K562 (cell line): ENCODE data around the gene IGSF21. TPM values are rescaled to one million over a fixed set of nuclear protein-coding genes. Genes with fewer than 3 reads are reported as not detected.

Source experiments
- ATAC-seq: fragments of 200-7000 bp; cut with Tn5 transposase; 3 replicates; pipeline ENCODE4 v1.9.1; 2020; ENCODE audit warnings: moderate library complexity
- BruUV-seq: library from RNA; stranded (reverse); fragments of 400-500 nt; replicated peaks from 2 replicates; lab custom pipeline; 2021; lab: Mats Ljungman, UMichigan
- CTCF ChIA-PET: fragments of 300-600 bp; formaldehyde crosslinking; extraction: SDS; loops from one replicate; lab custom pipeline; 2021; ENCODE audit warnings: low intra/inter-chr PET ratio; lab: Yijun Ruan, JAX
- POLR2A ChIA-PET: fragments of 300-600, 350-650 bp; sonication (Branson Sonifier 250); formaldehyde crosslinking; extraction: SDS; loops from one replicate; lab custom pipeline; 2021; ENCODE audit warnings: antibody characterized with exemption, inconsistent platforms; lab: Yijun Ruan, JAX
- DNase-seq, 4 experiments: peaks; one replicate each; pipeline versions ENCODE4 v3.0.0 to v3.0.0-alpha.2; 2011 to 2018; ENCODE audit warnings: low spot score in 3 of 4, mixed read lengths in 3 of 4; ENCODE audit errors: extremely low read depth in 1 of 4
- FAIRE-seq: peaks from 2 replicates; lab custom pipeline; 2011; peaks lifted over from hg19 to GRCh38; lab: Jason Lieb, UNC
- H2AFZ ChIP-seq: 2 replicates; pipeline ENCODE4 v1.6.0; 2011; ENCODE audit warnings: low read depth, low read length, control low read depth, inconsistent platforms
- H3K27ac ChIP-seq: fragments of 200-600 bp; 3 replicates; pipeline ENCODE4 v1.8.0; 2011; ENCODE audit warnings: low read depth, mild to moderate bottlenecking, control low read depth, inconsistent platforms, low read length, moderate library complexity, mixed read lengths; ENCODE audit errors: extremely low read depth
- H3K27me3 ChIP-seq, 2 experiments: fragments of 300-600 bp in 1 of 2; 2 replicates in 1 of 2; 3 replicates in 1 of 2; pipeline versions ENCODE4 v1.6.0 to v1.8.0; 2011; ENCODE audit warnings: inconsistent platforms in 2 of 2, low read length in 2 of 2, mild to moderate bottlenecking in 1 of 2, mixed read lengths in 1 of 2, moderate library complexity in 1 of 2; ENCODE audit not compliant: control insufficient read depth in 2 of 2, insufficient read depth in 2 of 2
- H3K36me3 ChIP-seq: fragments of 300-600 bp; 3 replicates; pipeline ENCODE4 v1.8.0; 2011; ENCODE audit warnings: mild to moderate bottlenecking, low read length, inconsistent platforms; ENCODE audit not compliant: control insufficient read depth, insufficient read depth
- H3K4me1 ChIP-seq, 2 experiments: fragments of 200-600 bp in 1 of 2; replicated peaks in 1 of 2; 2 replicates in 1 of 2; 3 replicates in 1 of 2; pipeline versions ENCODE4 v1.5.1 to v1.8.0; 2011; ENCODE audit warnings: inconsistent platforms in 2 of 2, low read length in 2 of 2, mild to moderate bottlenecking in 1 of 2, mixed read lengths in 1 of 2, moderate library complexity in 1 of 2; ENCODE audit not compliant: control insufficient read depth in 2 of 2, insufficient read depth in 2 of 2
- H3K4me2 ChIP-seq: 2 replicates; pipeline ENCODE4 v1.6.1; 2011; ENCODE audit warnings: low read length, control low read depth, inconsistent platforms, mixed read lengths; ENCODE audit not compliant: insufficient read depth
- H3K4me3 ChIP-seq: fragments of 200-600 bp; sonication (generic), shearing (Covaris generic); 2 replicates; pipeline ENCODE4 v1.5.1; 2016; ENCODE audit warnings: control low read depth, inconsistent platforms
- H3K79me2 ChIP-seq: fragments of 200-600 bp; 3 replicates; pipeline ENCODE4 v1.8.0; 2011; ENCODE audit warnings: low read length, inconsistent platforms; ENCODE audit not compliant: control insufficient read depth, insufficient read depth
- H3K9ac ChIP-seq, 2 experiments: 2 replicates each; pipeline versions ENCODE4 v1.6.0 to v1.6.1; 2011; ENCODE audit warnings: low read depth in 2 of 2, low read length in 2 of 2, control low read depth in 1 of 2, inconsistent platforms in 1 of 2, mild to moderate bottlenecking in 1 of 2, mixed read lengths in 1 of 2; ENCODE audit not compliant: insufficient read depth in 1 of 2
- H3K9me1 ChIP-seq: one replicate; pipeline ENCODE4 v1.6.0; 2011; ENCODE audit warnings: inconsistent platforms, mild to moderate bottlenecking, low read length, moderate library complexity; ENCODE audit not compliant: control insufficient read depth, insufficient read depth
- H3K9me3 ChIP-seq: replicated peaks from 2 replicates; pipeline ENCODE4 v1.5.1; 2011; ENCODE audit warnings: low read depth, low read length, inconsistent platforms; ENCODE audit not compliant: control insufficient read depth, insufficient read depth
- H4K20me1 ChIP-seq: replicated peaks from 2 replicates; pipeline ENCODE4 v1.6.1; 2011; ENCODE audit warnings: low read length, inconsistent platforms, mixed read lengths; ENCODE audit not compliant: control insufficient read depth, insufficient read depth
- ATF3 ChIP-seq, 2 experiments: fragments of 450-650 bp in 1 of 2; sonication (generic) in 1 of 2; formaldehyde crosslinking in 1 of 2; IDR thresholded peaks in 1 of 2; conservative IDR thresholded peaks in 1 of 2; 2 replicates each; pipeline versions ENCODE4 v1.6.1 to v1.8.1; 2016 to 2023; ENCODE audit warnings: mild to moderate bottlenecking in 2 of 2, moderate library complexity in 2 of 2, inconsistent platforms in 1 of 2, missing genetic modification reagents in 1 of 2
- FOXJ3 ChIP-seq: sonication (generic); formaldehyde crosslinking; IDR thresholded peaks from 2 replicates; pipeline ENCODE4 v1.4.0; 2020; ENCODE audit warnings: mild to moderate bottlenecking, missing genetic modification reagents
- HOMEZ ChIP-seq: fragments of 250-450 bp; sonication (Bioruptor Pico); IDR thresholded peaks from 2 replicates; pipeline ENCODE4 v1.4.0; 2020; ENCODE audit warnings: mild to moderate bottlenecking, moderate library complexity
- MYBL2 ChIP-seq, 2 experiments: fragments of 450-650 bp in 1 of 2; sonication (generic) in 1 of 2; formaldehyde crosslinking in 1 of 2; IDR thresholded peaks; 2 replicates each; pipeline versions ENCODE4 v1.6.1 to v1.8.1; 2017 to 2022; ENCODE audit warnings: borderline replicate concordance in 1 of 2, inconsistent platforms in 1 of 2, low read depth in 1 of 2, mild to moderate bottlenecking in 1 of 2, missing genetic modification reagents in 1 of 2, moderate library complexity in 1 of 2
- SIX5 ChIP-seq, 2 experiments: IDR thresholded peaks; 2 replicates each; pipeline ENCODE4 v1.6.1; 2011; ENCODE audit warnings: low read length in 2 of 2, borderline replicate concordance in 1 of 2, low read depth in 1 of 2, mild to moderate bottlenecking in 1 of 2, moderate library complexity in 1 of 2; ENCODE audit not compliant: insufficient read depth in 1 of 2
- ZFP36 ChIP-seq: fragments of 150-350 bp; IDR thresholded peaks from 2 replicates; pipeline ENCODE4 v1.6.1; 2018; ENCODE audit warnings: low read length, low read depth; ENCODE audit not compliant: partially characterized antibody
- ZNF217 ChIP-seq: sonication (generic); formaldehyde crosslinking; IDR thresholded peaks from 2 replicates; pipeline ENCODE4 v1.8.0; 2022; ENCODE audit warnings: mild to moderate bottlenecking, missing genetic modification reagents
- ZNF584 ChIP-seq: fragments of 200-800 bp; sonication (Bioruptor generic); IDR thresholded peaks from 2 replicates; pipeline ENCODE4 v1.6.1; 2016; ENCODE audit warnings: low read depth, mild to moderate bottlenecking, missing genetic modification characterization, missing compliant biosample characterization
- ZNF639 ChIP-seq, 2 experiments: fragments of 200-800 bp in 1 of 2; sonication (Bioruptor generic) in 1 of 2; sonication (generic) in 1 of 2; formaldehyde crosslinking in 1 of 2; IDR thresholded peaks in 1 of 2; conservative IDR thresholded peaks in 1 of 2; 2 replicates each; pipeline versions ENCODE4 v1.5.0 to v1.6.1; 2016 to 2020; ENCODE audit warnings: missing compliant biosample characterization in 1 of 2, missing genetic modification characterization in 1 of 2, missing genetic modification reagents in 1 of 2
- WGBS: fragments of 100-300 bp; shearing (Covaris generic); methylation state at CpG from one replicate; pipeline ENCODE4 v1.1.6; 2016; ENCODE audit warnings: low coverage, mixed read lengths; ENCODE audit not compliant: insufficient coverage; ENCODE audit errors: missing lambda C conversion rate; 5-methylcytosine and 5-hydroxymethylcytosine counted together
- in situ Hi-C: fragments of 300-500 bp; cut with MboI; formaldehyde crosslinking; loops from 4 replicates; pipeline ENCODE4 v1.15.0; 2018; ENCODE audit warnings: inconsistent platforms, mixed read lengths
- intact Hi-C: fragments of 100-400 bp; cut with micrococcal nuclease; formaldehyde crosslinking; loops from 2 replicates; pipeline ENCODE4 v1.14.2; 2022
- polyA plus RNA-seq, 8 experiments: library from polyadenylated mRNA; depleted of rRNA in 4 of 8; stranded (reverse) in 5 of 8; unstranded in 3 of 8; fragments of >200 nt; fragmentation: Nextera tagmentation in 2 of 8; fragmentation: Illumina TruSeq in 1 of 8; extraction: Ambion mirVana in 2 of 8; extraction: Trizol in 1 of 8; gene quantifications; 2 replicates each; pipeline versions ENCODE4 v1.2.1 to v1.2.3, GENCODE V29; 2011 to 2014; ENCODE audit warnings: inconsistent platforms in 1 of 8, missing spikeins in 1 of 8
- total RNA-seq, 7 experiments: library from RNA; depleted of rRNA in 6 of 7; stranded (reverse); fragments of >200 nt in 6 of 7; fragmentation: Illumina TruSeq in 2 of 7; extraction: Trizol in 2 of 7; gene quantifications; 2 replicates each; pipeline versions ENCODE4 v1.2.1 to v1.2.3, GENCODE V29; 2011 to 2021; ENCODE audit warnings: low replicate concordance in 1 of 7

The IGSF21 gene
- total and polyA plus RNA-seq, 9 of the 15 experiments (the other 6 are each of a cell fraction or from before 2014, with no cell fraction given), result not detected

- TF ChIP-seq SIX5 (IDR thresholded peaks at IDR 0.05; ENCODE audit: borderline replicate concordance in 1 of 2, insufficient read depth in 1 of 2, low read depth in 1 of 2, low read length in 2 of 2) (no peak), ZNF584 (CRISPR knock-in tag) (no peak), MYBL2 (IDR thresholded peaks at IDR 0.05; ENCODE audit: low read depth) (no peak), MYBL2 (CRISPR knock-in tag; IDR thresholded peaks at IDR 0.05; ENCODE audit: borderline replicate concordance) (no peak)
Measured at GRCh38 chr1:18174037-18174436, 66.4 kb downstream of the IGSF21 start (continued).

GRCh38 chr1:18175051-18175450 lies 67.5 kb downstream of the IGSF21 start:
- no peak for DNase-seq
- CTCF ChIA-PET, result no interaction called here
- in situ Hi-C loops, result no loop called here
- Histone ChIP-seq H3K27ac (no peak overlapping the region), H3K4me1 (no peaks in the 10 kb centered on the region), H3K36me3 (no peaks in the 10 kb centered on the region), H2AFZ (no peak overlapping the region), H3K79me2 (no peaks in the 10 kb centered on the region), H3K27me3 (peaks cover 13 to 31% of the 10 kb centered on the region in 2 experiments), H3K9me3 (no peaks in the 10 kb centered on the region), H4K20me1 (peaks cover 5% of the 10 kb centered on the region), H3K9me1 (no peaks in the 10 kb centered on the region), H3K4me3 (no peak overlapping the region), H3K9ac (no peak overlapping the region), H3K4me2 (no peak overlapping the region)
- 0% methylated on average over 6 of the region's 6 CpGs for WGBS
- no TSS peak for BruUV-seq
- TF ChIP-seq FOXJ3 (CRISPR knock-in tag) (no peak), ZNF639 (CRISPR knock-in tag; conservative IDR thresholded peaks at IDR 0.05 in 1 of 2, IDR thresholded peaks at IDR 0.05 in 1 of 2) (no peak), HOMEZ (CRISPR knock-in tag) (no peak), ZNF217 (CRISPR knock-in tag) (no peak), ATF3 (IDR thresholded peaks at IDR 0.05) (no peak), ATF3 (CRISPR knock-in tag; conservative IDR thresholded peaks at IDR 0.05) (no peak), ZFP36 (peak; percentile 23)
- no peak for ATAC-seq
- FAIRE-seq, result no peak
- intact Hi-C loops, result no loop called here
- POLR2A ChIA-PET, result interaction anchor here (1.0 kb wide), 1 partner anchor 8 kb away, joined by 3 read pairs; no protein-coding TSS in a partner anchor
